ENCODE data around the gene ETV5. TPM values are rescaled to one million over a fixed set of nuclear protein-coding genes. Genes with fewer than 3 reads are reported as not detected.

ETV5 gene
- total RNA-seq, 1 donor from 2014 or later: 16.8 TPM

GRCh38 chr3:186094696-186095425, 14.0 kb downstream of the ETV5 start:
- DNase-seq: no peak

GRCh38 chr3:186094271-186094670, 14.6 kb downstream of the ETV5 start:
- DNase-seq: no peak

GRCh38 chr3:186093271-186093900, 15.5 kb downstream of the ETV5 start:
- no peak for DNase-seq

GRCh38 chr3:186092360-186093070, 16.4 kb downstream of the ETV5 start:
- DNase-seq: no peak

- DNase-seq: no peak
These were observed 18.0 kb downstream of the ETV5 start for GRCh38 chr3:186090901-186091300.

GRCh38 chr3:186088335-186088734, 20.6 kb downstream of the ETV5 start:
- DNase-seq: no peak

GRCh38 chr3:186084264-186084663, 24.6 kb downstream of the ETV5 start:
- no peak for DNase-seq

- DNase-seq: no peak
These were observed 25.1 kb downstream of the ETV5 start for GRCh38 chr3:186083746-186084145.

GRCh38 chr3:186082150-186082549, 26.7 kb downstream of the ETV5 start:
- DNase-seq: no peak

GRCh38 chr3:186081678-186082077, 27.2 kb downstream of the ETV5 start:
- DNase-seq: no peak

GRCh38 chr3:186080849-186081438, 27.9 kb downstream of the ETV5 start:
- DNase-seq: no peak

- DNase-seq: peak; percentile 14
These were observed 29.0 kb downstream of the ETV5 start for GRCh38 chr3:186079925-186080324.

- no peak for DNase-seq
These were observed 31.4 kb downstream of the ETV5 start for GRCh38 chr3:186077466-186077865.

GRCh38 chr3:186075931-186076567, 32.8 kb downstream of the ETV5 start:
- DNase-seq: no peak

GRCh38 chr3:186075489-186075888, 33.4 kb downstream of the ETV5 start:
- DNase-seq: no peak

GRCh38 chr3:186073641-186074040, 35.2 kb downstream of the ETV5 start:
- DNase-seq: no peak

- peak; percentile 49 for DNase-seq
These were observed 37.9 kb downstream of the ETV5 start for GRCh38 chr3:186070996-186071395.

GRCh38 chr3:186070550-186070949, 38.3 kb downstream of the ETV5 start:
- no peak for DNase-seq

GRCh38 chr3:186070133-186070532, 38.8 kb downstream of the ETV5 start:
- no peak for DNase-seq

GRCh38 chr3:186069199-186069598, 39.7 kb downstream of the ETV5 start:
- no peak for DNase-seq

GRCh38 chr3:186068243-186068552, 40.7 kb downstream of the ETV5 start:
- no peak for DNase-seq

- no peak for DNase-seq
These were observed 41.3 kb downstream of the ETV5 start for GRCh38 chr3:186067360-186068242.

All from skin of body (tissue), 2 donors.